GM18517 (cell line): Measurements from ENCODE around the gene ZFPL1.

Experiments used
- ATAC-seq: cut with Tn5 transposase; IDR thresholded peaks from one replicate; pipeline ENCODE4 v1.9.1; 2021; ENCODE audit warnings: mild to moderate bottlenecking, moderate library complexity; ENCODE audit not compliant: unreplicated experiment

The ZFPL1 gene

GRCh38 chr11:65083834-65084597 lies at the start of gene ZFPL1, which contains the start of gene CDCA5:
ZFPL1 (plus strand) TSS chr11:65084222; CDS start chr11:65084699, 477 bp downstream.
CDCA5 (minus strand) TSS chr11:65084040; CDS start chr11:65083978, 62 bp downstream.
- peak; percentile 72 for ATAC-seq

- no peak for ATAC-seq
Measured at GRCh38 chr11:65034423-65034822, 49.6 kb upstream of the ZFPL1 start.

GRCh38 chr11:65035579-65035978 lies 48.4 kb upstream of the ZFPL1 start:
- ATAC-seq: no peak

- ATAC-seq: no peak
Measured at GRCh38 chr11:65036931-65037330, 47.1 kb upstream of the ZFPL1 start.

GRCh38 chr11:65040520-65040846 lies 43.5 kb upstream of the ZFPL1 start:
- ATAC-seq: no peak

GRCh38 chr11:65040847-65041622 lies 43.0 kb upstream of the ZFPL1 start, which contains the start of gene SAC3D1:
SAC3D1 (plus strand) TSS chr11:65041210; CDS start chr11:65041293, 83 bp downstream.
- peak; percentile 86 for ATAC-seq

- ATAC-seq: no peak
Measured at GRCh38 chr11:65042891-65043290, 41.1 kb upstream of the ZFPL1 start.

GRCh38 chr11:65043881-65044501 lies 40.0 kb upstream of the ZFPL1 start:
- no peak for ATAC-seq

GRCh38 chr11:65045061-65045460 lies 39.0 kb upstream of the ZFPL1 start:
- no peak for ATAC-seq

GRCh38 chr11:65045728-65046127 lies 38.3 kb upstream of the ZFPL1 start:
- no peak for ATAC-seq

GRCh38 chr11:65047581-65048422 lies 36.2 kb upstream of the ZFPL1 start:
- no peak for ATAC-seq

- ATAC-seq: no peak
Measured at GRCh38 chr11:65051398-65051858, 32.6 kb upstream of the ZFPL1 start.

- no peak for ATAC-seq
Measured at GRCh38 chr11:65053827-65054508, 30.1 kb upstream of the ZFPL1 start.

GRCh38 chr11:65055538-65055937 lies 28.5 kb upstream of the ZFPL1 start:
- peak; percentile 52 for ATAC-seq

GRCh38 chr11:65056999-65057398 lies 27.0 kb upstream of the ZFPL1 start:
- no peak for ATAC-seq

GRCh38 chr11:65057526-65057925 lies 26.5 kb upstream of the ZFPL1 start:
- ATAC-seq: no peak

GRCh38 chr11:65058012-65058411 lies 26.0 kb upstream of the ZFPL1 start:
- no peak for ATAC-seq

GRCh38 chr11:65058419-65059054 lies 25.5 kb upstream of the ZFPL1 start, which contains the start of gene NAALADL1:
NAALADL1 (minus strand) TSS chr11:65058553; CDS start chr11:65058521, 32 bp downstream.
- ATAC-seq: no peak

GRCh38 chr11:65059523-65059922 lies 24.5 kb upstream of the ZFPL1 start:
- ATAC-seq: no peak
